Measurements from ENCODE around the gene SUMO2. TPM values are rescaled to one million over a fixed set of nuclear protein-coding genes. Genes with fewer than 3 reads are reported as not detected.

The SUMO2 gene
- polyA plus RNA-seq, 1 donor (not counting 4 experiments of a cell fraction or from before 2014, with no cell fraction given) = 393 TPM

GRCh38 chr17:75124819-75125162, 58.0 kb downstream of the SUMO2 start:
- Histone ChIP-seq H3K4me3 (ENCODE audit: control insufficient read depth in 2 of 3, extremely low read depth in 1 of 3, insufficient read depth in 2 of 3, low read depth in 1 of 3, low read length in 3 of 3) (peak overlapping the region in 1 of 3 experiments; percentile 9), H3K4me1 (ENCODE audit: control insufficient read depth, extremely low read depth, insufficient read depth, low read length) (peaks cover 24% of the 10 kb centered on the region), H2AFZ (ENCODE audit: control insufficient read depth, low read length) (peak overlapping the region; percentile 62), H3K4me2 (ENCODE audit: control insufficient read depth, extremely low read depth, insufficient read depth, low read depth, low read length) (peak overlapping the region; percentile 88), H3K9ac (ENCODE audit: control insufficient read depth, extremely low read depth, insufficient read depth, low read length) (peak overlapping the region; percentile 76), H3K9me1 (ENCODE audit: control insufficient read depth, extremely low read depth, insufficient read depth, low read length) (no peaks in the 10 kb centered on the region), H3K79me2 (ENCODE audit: control insufficient read depth, insufficient read depth, low read length) (no peaks in the 10 kb centered on the region), H4K20me1 (ENCODE audit: control insufficient read depth, extremely low read depth, insufficient read depth, low read length) (no peaks in the 10 kb centered on the region), H3K9me3 (ENCODE audit: control insufficient read depth, low read depth, low read length) (no peaks in the 10 kb centered on the region), H3K36me3 (ENCODE audit: control insufficient read depth in 2 of 2, extremely low read depth in 1 of 2, insufficient read depth in 2 of 2, low read length in 2 of 2) (peaks cover 10 to 15% of the 10 kb centered on the region in 2 experiments), H3K27ac (ENCODE audit: control insufficient read depth, insufficient read depth, low read length) (peak overlapping the region; percentile 98), H3K27me3 (ENCODE audit: control insufficient read depth, extremely low read depth, insufficient read depth, low read length) (no peaks in the 10 kb centered on the region)
- dilution Hi-C loops (cut with MboI; ENCODE audit: extremely low pct_ligation_motif_present, low sequenced_read_pairs) = no loop called here
- TF ChIP-seq CTCF (optimal IDR thresholded peaks at IDR 0.05 in 1 of 3, IDR thresholded peaks at IDR 0.05 in 1 of 3, conservative IDR thresholded peaks at IDR 0.05 in 1 of 3; ENCODE audit: extremely low read depth in 1 of 3, insufficient read depth in 2 of 3, low read length in 3 of 3) (no peak), EZH2 (IDR thresholded peaks at IDR 0.05; ENCODE audit: low read length) (no peak)
- DNase-seq (ENCODE audit: low read depth, low spot score) (no peak), FAIRE-seq (no peak)

GRCh38 chr17:75124041-75124818, 58.5 kb downstream of the SUMO2 start:
- Histone ChIP-seq H3K27ac (ENCODE audit: control insufficient read depth, insufficient read depth, low read length) (peak overlapping the region; percentile 98), H3K9me1 (ENCODE audit: control insufficient read depth, extremely low read depth, insufficient read depth, low read length) (no peaks in the 10 kb centered on the region), H3K79me2 (ENCODE audit: control insufficient read depth, insufficient read depth, low read length) (no peaks in the 10 kb centered on the region), H3K4me3 (ENCODE audit: control insufficient read depth in 2 of 3, extremely low read depth in 1 of 3, insufficient read depth in 2 of 3, low read depth in 1 of 3, low read length in 3 of 3) (peak overlapping the region in 2 of 3 experiments; percentile 31 to 61), H2AFZ (ENCODE audit: control insufficient read depth, low read length) (peak overlapping the region; percentile 96), H3K4me1 (ENCODE audit: control insufficient read depth, extremely low read depth, insufficient read depth, low read length) (peaks cover 24% of the 10 kb centered on the region), H3K27me3 (ENCODE audit: control insufficient read depth, extremely low read depth, insufficient read depth, low read length) (no peaks in the 10 kb centered on the region), H3K4me2 (ENCODE audit: control insufficient read depth, extremely low read depth, insufficient read depth, low read depth, low read length) (peak overlapping the region; percentile 88), H4K20me1 (ENCODE audit: control insufficient read depth, extremely low read depth, insufficient read depth, low read length) (no peaks in the 10 kb centered on the region), H3K9ac (ENCODE audit: control insufficient read depth, extremely low read depth, insufficient read depth, low read length) (peak overlapping the region; percentile 76), H3K9me3 (ENCODE audit: control insufficient read depth, low read depth, low read length) (no peaks in the 10 kb centered on the region), H3K36me3 (ENCODE audit: control insufficient read depth in 2 of 2, extremely low read depth in 1 of 2, insufficient read depth in 2 of 2, low read length in 2 of 2) (peaks cover 5 to 12% of the 10 kb centered on the region in 2 experiments)
- dilution Hi-C loops (cut with MboI; ENCODE audit: extremely low pct_ligation_motif_present, low sequenced_read_pairs) = no loop called here
- peak; percentile 79 for FAIRE-seq
- peak; percentile 97 for DNase-seq (ENCODE audit: low read depth, low spot score)
- TF ChIP-seq CTCF (optimal IDR thresholded peaks at IDR 0.05 in 1 of 3, IDR thresholded peaks at IDR 0.05 in 1 of 3, conservative IDR thresholded peaks at IDR 0.05 in 1 of 3; ENCODE audit: extremely low read depth in 1 of 3, insufficient read depth in 2 of 3, low read length in 3 of 3) = no peak
- no peak for TF ChIP-seq EZH2 (IDR thresholded peaks at IDR 0.05; ENCODE audit: low read length)
